Activated naive CD8-positive, alpha-beta T cell (primary cell): ENCODE data around the gene NT5M.

ENCODE experiments used
- H3K27ac Mint-ChIP-seq: one replicate; pipeline ENCODE4 v1.8.0; 2021; ENCODE audit warnings: mixed read lengths
- H3K27me3 Mint-ChIP-seq: one replicate; pipeline ENCODE4 v1.8.0; 2021; ENCODE audit warnings: mixed read lengths
- H3K36me3 Mint-ChIP-seq: one replicate; pipeline ENCODE4 v1.8.0; 2021; ENCODE audit warnings: mixed read lengths
- H3K4me1 Mint-ChIP-seq: one replicate; pipeline ENCODE4 v1.8.0; 2021; ENCODE audit warnings: low read depth, mixed read lengths
- H3K4me3 Mint-ChIP-seq: one replicate; pipeline ENCODE4 v1.8.0; 2021; ENCODE audit warnings: mild to moderate bottlenecking, mixed read lengths
- H3K9me3 Mint-ChIP-seq: one replicate; pipeline ENCODE4 v1.8.0; 2021; ENCODE audit warnings: low read depth, mixed read lengths

The NT5M gene

GRCh38 chr17:17320188-17320910 lies 17.2 kb downstream of the NT5M start:
- no peak overlapping the region for H3K27ac Mint-ChIP-seq

GRCh38 chr17:17320911-17321220 lies 17.7 kb downstream of the NT5M start:
- no peaks in the 10 kb centered on the region for H3K9me3 Mint-ChIP-seq
- H3K27ac Mint-ChIP-seq = no peak overlapping the region
- H3K27me3 Mint-ChIP-seq = no peaks in the 10 kb centered on the region
- no peaks in the 10 kb centered on the region for H3K36me3 Mint-ChIP-seq
- H3K4me3 Mint-ChIP-seq = no peak overlapping the region
- H3K4me1 Mint-ChIP-seq = no peaks in the 10 kb centered on the region

More at GRCh38 chr17:17320188-17320910, 17.2 kb downstream of the NT5M start:
- Mint-ChIP-seq H3K4me3 (no peak overlapping the region), H3K27me3 (no peaks in the 10 kb centered on the region), H3K4me1 (no peaks in the 10 kb centered on the region), H3K36me3 (peaks cover under 1% of the 10 kb centered on the region), H3K9me3 (no peaks in the 10 kb centered on the region)

- H3K36me3 Mint-ChIP-seq = no peaks in the 10 kb centered on the region
- no peaks in the 10 kb centered on the region for H3K9me3 Mint-ChIP-seq
- H3K4me1 Mint-ChIP-seq = no peaks in the 10 kb centered on the region
- H3K27me3 Mint-ChIP-seq = no peaks in the 10 kb centered on the region
- H3K27ac Mint-ChIP-seq = no peak overlapping the region
- H3K4me3 Mint-ChIP-seq = no peak overlapping the region
Measured at GRCh38 chr17:17321356-17322025, 18.3 kb downstream of the NT5M start.

- Mint-ChIP-seq H3K27me3 (no peaks in the 10 kb centered on the region), H3K9me3 (no peaks in the 10 kb centered on the region), H3K4me1 (no peaks in the 10 kb centered on the region), H3K4me3 (no peak overlapping the region), H3K27ac (no peak overlapping the region), H3K36me3 (no peaks in the 10 kb centered on the region)
Measured at GRCh38 chr17:17322516-17323510, 19.6 kb downstream of the NT5M start.

- H3K27ac Mint-ChIP-seq = no peak overlapping the region
- H3K4me3 Mint-ChIP-seq = no peak overlapping the region
Measured at GRCh38 chr17:17324616-17325015, 21.4 kb downstream of the NT5M start.

GRCh38 chr17:17325228-17325627 lies 22.1 kb downstream of the NT5M start:
- Mint-ChIP-seq H3K36me3 (no peaks in the 10 kb centered on the region), H3K4me3 (no peak overlapping the region), H3K4me1 (no peaks in the 10 kb centered on the region), H3K27me3 (no peaks in the 10 kb centered on the region), H3K27ac (no peak overlapping the region), H3K9me3 (no peaks in the 10 kb centered on the region)

More at GRCh38 chr17:17324616-17325015, 21.4 kb downstream of the NT5M start:
- Mint-ChIP-seq H3K9me3 (no peaks in the 10 kb centered on the region), H3K36me3 (no peaks in the 10 kb centered on the region), H3K4me1 (no peaks in the 10 kb centered on the region), H3K27me3 (no peaks in the 10 kb centered on the region)

GRCh38 chr17:17325816-17326215 lies 22.6 kb downstream of the NT5M start:
- Mint-ChIP-seq H3K27ac (no peak overlapping the region), H3K4me3 (no peak overlapping the region), H3K27me3 (no peaks in the 10 kb centered on the region), H3K36me3 (no peaks in the 10 kb centered on the region), H3K4me1 (no peaks in the 10 kb centered on the region), H3K9me3 (no peaks in the 10 kb centered on the region)

- H3K27ac Mint-ChIP-seq = no peak overlapping the region
- no peaks in the 10 kb centered on the region for H3K9me3 Mint-ChIP-seq
- no peak overlapping the region for H3K4me3 Mint-ChIP-seq
Measured at GRCh38 chr17:17326275-17326875, 23.2 kb downstream of the NT5M start.

GRCh38 chr17:17328251-17328650 lies 25.1 kb downstream of the NT5M start:
- Mint-ChIP-seq H3K4me3 (no peak overlapping the region), H3K4me1 (no peaks in the 10 kb centered on the region), H3K27me3 (no peaks in the 10 kb centered on the region), H3K36me3 (no peaks in the 10 kb centered on the region), H3K27ac (no peak overlapping the region), H3K9me3 (no peaks in the 10 kb centered on the region)

More at GRCh38 chr17:17326275-17326875, 23.2 kb downstream of the NT5M start:
- Mint-ChIP-seq H3K27me3 (no peaks in the 10 kb centered on the region), H3K36me3 (no peaks in the 10 kb centered on the region), H3K4me1 (no peaks in the 10 kb centered on the region)

GRCh38 chr17:17341452-17341851 lies 38.3 kb downstream of the NT5M start:
- no peaks in the 10 kb centered on the region for H3K9me3 Mint-ChIP-seq
- no peak overlapping the region for H3K4me3 Mint-ChIP-seq
- no peaks in the 10 kb centered on the region for H3K4me1 Mint-ChIP-seq
- H3K27me3 Mint-ChIP-seq = no peaks in the 10 kb centered on the region
- no peaks in the 10 kb centered on the region for H3K36me3 Mint-ChIP-seq
- no peak overlapping the region for H3K27ac Mint-ChIP-seq

GRCh38 chr17:17342242-17342945 lies 39.2 kb downstream of the NT5M start:
- Mint-ChIP-seq H3K27me3 (no peaks in the 10 kb centered on the region), H3K36me3 (no peaks in the 10 kb centered on the region), H3K27ac (no peak overlapping the region)

GRCh38 chr17:17343160-17343735 lies 40.1 kb downstream of the NT5M start:
- Mint-ChIP-seq H3K9me3 (no peaks in the 10 kb centered on the region), H3K4me1 (no peaks in the 10 kb centered on the region), H3K4me3 (no peak overlapping the region), H3K27ac (no peak overlapping the region), H3K27me3 (no peaks in the 10 kb centered on the region), H3K36me3 (no peaks in the 10 kb centered on the region)

More at GRCh38 chr17:17342242-17342945, 39.2 kb downstream of the NT5M start:
- Mint-ChIP-seq H3K4me3 (no peak overlapping the region), H3K9me3 (no peaks in the 10 kb centered on the region), H3K4me1 (no peaks in the 10 kb centered on the region)

GRCh38 chr17:17343896-17344506 lies 40.8 kb downstream of the NT5M start:
- Mint-ChIP-seq H3K27ac (no peak overlapping the region), H3K4me1 (no peaks in the 10 kb centered on the region), H3K9me3 (no peaks in the 10 kb centered on the region), H3K36me3 (no peaks in the 10 kb centered on the region), H3K4me3 (no peak overlapping the region), H3K27me3 (no peaks in the 10 kb centered on the region)
